Activated CD8-positive, alpha-beta memory T cell treated with anti-CD3 and anti-CD28 coated beads, Interleukin-2, amount 50 U/mL, for 1 hour (primary cell): ENCODE measurements around the gene TIMP2.
"Not testable (repeated sequence)": the region's sequence is repeated elsewhere in the genome, so short reads cannot be mapped to it uniquely, and the experiment has no call there.

ENCODE experiments used
- DNase-seq: peaks from one replicate; pipeline ENCODE4 v3.0.0-alpha.2; 2020; ENCODE audit errors: extremely low read depth

TIMP2 gene

GRCh38 chr17:78929908-78930775, 5.0 kb upstream of the TIMP2 start:
- DNase-seq: no peak

GRCh38 chr17:78925662-78926555, 722 bp upstream of the TIMP2 start:
- no peak for DNase-seq

GRCh38 chr17:78924481-78925151, 571 bp downstream of the TIMP2 start:
- no peak for DNase-seq

GRCh38 chr17:78923660-78924453, 1.3 kb downstream of the TIMP2 start:
- no peak for DNase-seq

GRCh38 chr17:78922816-78923498, 2.2 kb downstream of the TIMP2 start:
- no peak for DNase-seq

- DNase-seq: no peak
Measured at GRCh38 chr17:78921437-78921971, 3.7 kb downstream of the TIMP2 start.

GRCh38 chr17:78920528-78920927, 4.7 kb downstream of the TIMP2 start:
- no peak for DNase-seq

GRCh38 chr17:78919861-78920450, 5.2 kb downstream of the TIMP2 start:
- no peak for DNase-seq

GRCh38 chr17:78918979-78919378, 6.2 kb downstream of the TIMP2 start:
- no peak for DNase-seq

GRCh38 chr17:78917451-78918275, 7.5 kb downstream of the TIMP2 start:
- no peak for DNase-seq

GRCh38 chr17:78915872-78916632, 9.1 kb downstream of the TIMP2 start:
- no peak for DNase-seq

- DNase-seq: no peak
Measured at GRCh38 chr17:78913115-78913514, 12.1 kb downstream of the TIMP2 start.

- no peak for DNase-seq
Measured at GRCh38 chr17:78912082-78912481, 13.1 kb downstream of the TIMP2 start.

- not testable (repeated sequence) for DNase-seq
Measured at GRCh38 chr17:78911543-78911942, 13.6 kb downstream of the TIMP2 start.

- DNase-seq: no peak
Measured at GRCh38 chr17:78910497-78911284, 14.5 kb downstream of the TIMP2 start.

GRCh38 chr17:78908426-78908825, 16.8 kb downstream of the TIMP2 start:
- no peak for DNase-seq

GRCh38 chr17:78905541-78905940, 19.6 kb downstream of the TIMP2 start:
- no peak for DNase-seq

GRCh38 chr17:78905116-78905515, 20.1 kb downstream of the TIMP2 start:
- DNase-seq: no peak
